Globus pallidus (tissue), 1 donor: ENCODE results near the gene APBB3.

Experiments
- DNase-seq: peaks from one replicate; pipeline ENCODE4 v3.0.0-alpha.2; 2015; ENCODE audit warnings: low spot score

Gene APBB3

DNA sequence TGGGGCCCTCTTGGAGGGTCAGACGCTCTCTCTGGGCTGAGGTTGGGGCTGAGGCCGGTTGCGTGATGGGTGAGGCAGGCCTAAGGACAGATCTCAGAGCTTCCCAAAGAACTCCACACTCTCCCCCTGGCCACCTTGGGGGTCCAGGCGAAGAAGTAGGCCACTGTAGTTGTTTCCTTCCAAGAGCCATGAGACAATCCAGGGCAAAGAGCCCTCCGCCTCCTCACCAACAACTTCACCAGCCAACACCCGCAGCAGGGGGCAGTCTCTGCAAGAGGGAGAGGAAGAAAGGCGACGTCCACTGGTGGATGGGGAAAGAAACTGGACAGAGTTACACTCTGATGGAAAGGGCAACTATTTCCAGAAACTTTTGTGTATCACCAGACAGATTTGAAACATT is 10.9 kb upstream of the APBB3 start:
- DNase-seq, result peak; percentile 56

DNA sequence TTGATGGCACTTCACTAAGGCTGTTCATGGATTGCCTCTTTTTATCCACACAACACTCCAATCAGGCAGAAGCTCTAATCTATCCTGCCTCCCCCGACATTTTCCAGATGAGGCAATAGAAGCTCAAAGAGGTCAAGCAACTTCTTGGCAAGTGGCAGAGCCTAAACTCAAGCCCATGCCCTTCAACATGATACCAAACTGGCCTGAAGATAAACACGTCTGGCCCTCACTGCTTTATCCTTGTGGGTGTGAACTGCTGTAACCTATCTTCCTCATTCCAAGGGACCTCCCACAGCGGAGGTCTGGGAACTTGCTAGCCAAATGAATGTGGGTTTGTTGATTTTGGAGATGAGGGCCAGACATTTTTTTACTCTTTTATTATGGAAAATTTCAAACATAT is 9.8 kb upstream of the APBB3 start:
- DNase-seq, result no peak

DNA sequence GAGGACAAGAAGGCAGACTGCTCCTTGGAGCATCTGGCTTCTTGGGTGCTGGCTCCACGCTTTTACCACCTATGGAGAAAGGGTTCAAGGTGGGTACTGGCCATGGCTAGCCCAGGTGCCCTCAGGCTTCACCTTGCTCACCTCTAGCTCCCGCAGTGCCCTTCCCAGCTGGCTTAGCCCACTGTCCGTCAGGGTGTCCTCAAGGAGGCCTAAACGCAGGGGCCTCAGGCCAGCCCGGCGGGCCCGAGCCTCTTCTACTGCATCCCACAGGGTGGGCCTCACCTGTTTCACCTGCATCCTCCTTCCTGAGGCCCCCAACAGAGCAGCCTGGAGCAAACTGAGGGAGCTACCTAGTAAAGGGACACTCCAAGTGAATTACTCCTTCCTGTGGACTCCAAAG is 9.3 kb upstream of the APBB3 start:
- DNase-seq, result no peak

DNA sequence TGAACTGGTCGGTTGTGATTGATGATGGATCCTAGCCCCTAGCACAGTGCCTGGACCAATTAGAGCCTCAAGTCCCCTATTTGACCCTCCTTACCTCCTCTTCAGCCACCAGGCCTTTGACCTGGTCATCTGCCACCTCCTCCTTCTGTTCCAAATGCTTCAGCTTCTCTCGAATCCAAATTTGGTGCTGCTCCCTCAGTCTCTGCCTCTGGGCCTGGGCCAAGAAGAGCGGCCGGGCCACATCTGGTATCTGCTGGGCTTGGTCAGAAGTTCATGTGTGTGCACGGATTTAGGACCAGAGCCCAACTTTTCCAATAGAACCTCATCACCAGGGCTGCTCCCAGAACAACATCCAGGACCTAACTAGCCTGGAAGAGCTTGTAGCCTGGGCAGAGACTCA is 6.7 kb upstream of the APBB3 start:
- no peak for DNase-seq

DNA sequence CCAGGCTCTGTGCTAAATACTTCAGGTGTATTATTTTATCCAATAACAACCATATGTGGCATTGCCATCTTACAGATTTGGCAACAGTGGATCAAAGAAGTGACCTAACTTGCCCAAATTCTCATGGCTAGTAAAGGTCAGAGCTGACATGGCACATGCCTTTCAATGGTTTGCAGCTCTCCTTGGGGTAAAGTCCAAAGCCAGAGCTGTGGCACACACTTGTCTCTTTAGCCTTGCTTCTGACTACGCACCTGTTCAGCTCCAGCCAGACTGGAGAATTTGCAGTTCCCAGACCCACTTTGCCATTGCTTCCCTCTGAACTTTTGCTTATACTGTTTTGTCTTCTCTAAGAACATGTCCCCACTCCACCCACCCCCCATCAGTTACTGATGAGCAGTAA is 6.1 kb upstream of the APBB3 start:
- no peak for DNase-seq

GRCh38 chr5:140570058-140570457 is 5.7 kb upstream of the APBB3 start:
- no peak for DNase-seq

- no peak for DNase-seq
These were observed 4.8 kb upstream of the APBB3 start for GRCh38 chr5:140569197-140569596.

GRCh38 chr5:140568443-140569063 is 4.2 kb upstream of the APBB3 start:
- no peak for DNase-seq

- no peak for DNase-seq
These were observed 3.5 kb upstream of the APBB3 start for GRCh38 chr5:140567871-140568270.

DNA sequence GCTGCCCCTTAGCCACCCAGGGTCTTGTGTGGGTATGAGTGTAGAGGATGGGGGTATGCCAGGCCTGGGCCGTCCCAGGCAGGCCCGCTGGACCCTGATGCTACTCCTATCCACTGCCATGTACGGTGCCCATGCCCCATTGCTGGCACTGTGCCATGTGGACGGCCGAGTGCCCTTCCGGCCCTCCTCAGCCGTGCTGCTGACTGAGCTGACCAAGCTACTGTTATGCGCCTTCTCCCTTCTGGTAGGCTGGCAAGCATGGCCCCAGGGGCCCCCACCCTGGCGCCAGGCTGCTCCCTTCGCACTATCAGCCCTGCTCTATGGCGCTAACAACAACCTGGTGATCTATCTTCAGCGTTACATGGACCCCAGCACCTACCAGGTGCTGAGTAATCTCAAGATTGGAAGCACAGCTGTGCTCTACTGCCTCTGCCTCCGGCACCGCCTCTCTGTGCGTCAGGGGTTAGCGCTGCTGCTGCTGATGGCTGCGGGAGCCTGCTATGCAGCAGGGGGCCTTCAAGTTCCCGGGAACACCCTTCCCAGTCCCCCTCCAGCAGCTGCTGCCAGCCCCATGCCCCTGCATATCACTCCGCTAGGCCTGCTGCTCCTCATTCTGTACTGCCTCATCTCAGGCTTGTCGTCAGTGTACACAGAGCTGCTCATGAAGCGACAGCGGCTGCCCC is 2.9 kb upstream of the APBB3 start:
- DNase-seq, result no peak

GRCh38 chr5:140566665-140567064 is 2.3 kb upstream of the APBB3 start:
- DNase-seq, result no peak

- DNase-seq, result no peak
These were observed 1.3 kb upstream of the APBB3 start for GRCh38 chr5:140565780-140566095.

DNA sequence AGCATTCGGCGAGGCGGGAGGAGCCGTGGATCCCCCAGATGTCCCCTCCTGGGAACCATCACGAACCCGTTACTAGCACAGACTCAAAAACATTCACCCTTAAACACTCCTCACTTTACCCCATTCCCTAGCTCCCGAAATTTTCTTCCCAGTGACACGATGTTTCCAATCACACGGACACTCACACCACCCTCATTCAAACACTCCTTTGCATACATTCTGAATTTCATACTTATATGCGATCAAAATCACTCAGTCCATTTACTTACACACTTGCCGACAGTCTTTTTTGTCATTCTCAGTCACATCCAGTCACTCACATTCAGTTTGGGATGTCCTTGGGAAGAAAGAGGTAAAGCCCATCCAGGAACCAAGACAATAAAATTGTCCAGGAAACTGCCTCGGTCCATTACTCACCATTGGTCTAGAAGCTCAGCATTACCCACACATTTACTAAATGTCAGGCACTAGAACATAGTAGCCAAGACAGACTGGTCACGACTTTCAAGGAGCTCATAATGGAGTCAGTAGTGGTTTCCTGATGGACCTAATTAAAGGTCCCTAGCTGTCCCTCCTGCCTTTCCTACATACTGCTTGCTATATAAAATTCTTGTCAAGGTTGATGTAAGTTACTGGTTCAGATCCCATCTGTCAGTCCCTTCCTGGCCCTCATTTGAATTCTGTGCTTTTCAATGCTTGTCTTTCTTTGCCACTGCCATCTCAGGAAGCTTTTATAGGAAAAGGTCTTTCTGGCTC is 804 bp upstream of the APBB3 start:
- no peak for DNase-seq

GRCh38 chr5:140563596-140563995 is 802 bp downstream of the APBB3 start:
- no peak for DNase-seq

DNA sequence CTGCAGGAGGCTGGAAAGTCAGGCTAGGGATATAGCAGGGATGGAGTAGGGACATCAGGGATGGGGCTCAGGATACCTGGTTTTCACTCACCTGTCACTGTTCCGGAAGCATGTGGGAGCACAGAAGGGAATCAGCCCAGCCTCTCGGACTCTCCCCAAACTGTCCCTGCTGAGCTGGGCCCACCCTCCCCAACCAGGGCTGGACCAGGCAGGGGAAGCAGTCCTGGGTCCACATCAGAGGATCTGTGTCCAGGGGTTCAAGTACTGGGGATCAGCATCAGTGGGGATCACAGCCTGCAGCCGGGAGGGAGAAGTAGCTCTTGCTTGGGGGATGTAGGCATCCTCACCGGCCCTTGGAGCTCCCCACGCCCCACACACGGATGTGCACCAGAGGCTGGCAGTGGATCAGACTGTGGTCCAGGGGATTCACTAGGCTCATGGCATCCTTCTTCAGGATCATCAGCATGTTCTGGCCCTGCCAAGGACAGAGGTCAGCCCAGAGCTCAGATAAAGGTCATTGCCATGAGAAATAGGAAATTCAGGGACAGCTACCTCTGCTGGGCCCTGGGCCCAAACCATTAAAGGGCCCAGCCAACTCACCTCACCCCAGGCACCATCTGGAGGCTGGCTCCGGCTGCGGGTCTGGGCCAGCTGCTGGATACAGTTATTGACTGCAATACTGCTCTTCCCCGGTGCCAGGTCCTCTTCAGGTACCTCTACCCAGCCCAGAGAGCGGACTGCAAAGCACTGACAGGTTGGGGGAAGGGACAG is 2.5 kb downstream of the APBB3 start:
- no peak for DNase-seq

DNA sequence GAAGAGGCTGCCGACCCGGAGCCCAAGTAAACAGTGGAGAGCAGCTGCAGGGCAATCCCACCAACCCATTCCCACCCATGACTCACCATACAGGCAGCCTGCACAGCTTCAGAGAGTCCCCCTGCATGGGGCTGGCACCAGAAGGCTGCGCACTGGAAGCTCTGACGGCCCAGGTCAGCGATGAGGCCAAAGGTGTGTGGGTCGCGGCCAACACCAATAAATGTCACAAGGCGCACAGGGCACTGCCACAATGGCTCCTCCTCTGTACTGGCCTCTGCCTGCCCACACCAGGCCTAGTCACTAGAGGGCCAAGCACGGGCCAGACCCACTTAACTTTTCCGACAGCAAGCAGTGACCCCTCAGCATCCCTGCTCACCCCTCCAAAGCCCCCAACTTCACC is 4.2 kb downstream of the APBB3 start:
- DNase-seq, result no peak

DNA sequence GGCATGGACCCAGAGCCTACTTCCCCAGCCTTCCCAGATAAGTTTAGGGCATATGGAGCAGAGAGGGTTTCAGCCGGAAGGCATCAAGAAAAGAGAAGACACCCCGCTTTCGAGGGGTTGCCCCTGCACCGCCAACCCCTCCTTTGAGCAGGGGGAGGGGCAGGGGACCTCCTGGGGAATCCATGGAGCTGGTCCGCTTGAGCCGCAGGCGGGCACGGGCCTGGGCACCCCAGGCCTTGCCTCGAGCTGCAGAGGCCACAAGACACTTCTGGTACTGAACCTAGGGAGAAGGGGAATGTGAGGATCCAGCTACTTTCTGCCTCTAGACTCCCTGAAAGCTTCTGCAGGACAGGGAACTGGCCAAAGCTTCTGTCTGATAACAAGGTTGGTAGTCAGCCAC is 5.9 kb downstream of the APBB3 start:
- no peak for DNase-seq

GRCh38 chr5:140557965-140558364 is 6.4 kb downstream of the APBB3 start:
- DNase-seq, result no peak

GRCh38 chr5:140557136-140557805 is 7.1 kb downstream of the APBB3 start, which contains the start of gene SRA1:
SRA1 (minus strand) TSS chr5:140557473; CDS start chr5:140557452, 21 bp downstream.
- peak; percentile 91 for DNase-seq

DNA sequence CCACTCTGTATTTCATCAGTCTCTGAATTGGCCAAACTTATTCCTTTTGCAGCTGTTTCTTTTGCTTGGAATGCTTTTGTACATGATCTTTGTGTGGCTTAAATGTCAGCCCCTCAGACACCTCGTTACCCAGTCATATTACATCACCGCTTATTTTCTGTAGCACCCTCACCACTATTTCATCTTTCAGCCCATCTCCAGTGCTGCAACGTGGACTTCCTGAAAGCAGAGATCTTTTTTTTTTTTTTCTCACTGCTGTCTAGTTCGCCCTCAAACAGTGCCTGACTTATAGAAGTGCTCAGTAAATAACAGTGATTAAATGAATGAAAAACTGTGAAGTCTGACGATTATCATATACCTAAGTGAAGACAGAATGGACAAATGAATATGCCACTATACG is 8.0 kb downstream of the APBB3 start:
- no peak for DNase-seq

DNA sequence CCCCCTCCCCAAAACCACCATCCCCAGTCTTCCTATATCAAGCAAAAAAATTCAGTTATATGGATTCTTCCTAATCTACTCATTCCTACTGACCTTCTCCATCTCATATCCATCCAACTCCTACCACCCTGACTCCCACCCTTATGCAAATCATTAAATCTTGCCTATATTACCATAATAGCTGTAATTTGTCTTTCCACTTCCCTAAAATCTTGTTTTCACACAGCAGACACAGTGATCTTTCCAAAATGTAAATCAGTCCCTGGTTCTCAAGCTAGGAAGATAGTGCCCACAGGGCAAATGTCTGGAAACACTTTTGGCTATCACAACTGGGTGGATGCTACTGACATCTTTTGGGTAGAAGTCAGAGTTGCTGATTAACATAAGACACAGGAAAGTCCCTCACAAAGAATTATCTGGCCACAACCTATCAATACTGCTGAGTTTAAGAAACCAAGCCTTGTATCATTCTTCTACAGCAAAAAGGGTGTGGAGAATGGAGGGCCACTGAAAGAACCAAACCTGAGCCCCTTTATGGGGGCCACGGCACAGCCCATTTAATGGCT is 8.6 kb downstream of the APBB3 start:
- no peak for DNase-seq

GRCh38 chr5:140554454-140554853 is 9.9 kb downstream of the APBB3 start:
- no peak for DNase-seq
